IMR-90 (cell line): Measurements from ENCODE around the gene ZCCHC3. TPM values are rescaled to one million over a fixed set of nuclear protein-coding genes. Genes with fewer than 3 reads are reported as not detected.

Experiments used
- ATAC-seq: fragments of 200-7000 bp; cut with Tn5 transposase; 2 replicates; pipeline ENCODE4 v1.9.1; 2020; ENCODE audit warnings: low read depth, mild to moderate bottlenecking, moderate library complexity
- BruUV-seq: library from RNA; stranded (reverse); fragments of 400-500 nt; replicated peaks from 2 replicates; lab custom pipeline; 2021; lab: Mats Ljungman, UMichigan
- CTCF ChIA-PET: fragments of 300-600 bp; formaldehyde crosslinking; extraction: SDS; loops from one replicate; lab custom pipeline; 2021; ENCODE audit warnings: antibody characterized with exemption; lab: Yijun Ruan, JAX
- POLR2A ChIA-PET: fragments of 300-600 bp; sonication (Branson Sonifier 250); formaldehyde crosslinking; loops from one replicate; lab custom pipeline; 2022; ENCODE audit warnings: antibody characterized with exemption; ENCODE audit not compliant: unreplicated experiment; lab: Charles Lee
- DNase-seq: peaks from one replicate; pipeline ENCODE4 v3.0.0; 2013
- H2AFZ ChIP-seq: replicated peaks from 2 replicates; pipeline ENCODE3; 2013; ENCODE audit warnings: low read length, mild to moderate bottlenecking; ENCODE audit not compliant: poor library complexity
- H2AK5ac ChIP-seq: 2 replicates; pipeline ENCODE4 v1.6.1; 2013; ENCODE audit warnings: low read depth, low read length, inconsistent platforms
- H2AK9ac ChIP-seq: replicated peaks from 2 replicates; pipeline ENCODE3; 2013; ENCODE audit warnings: mild to moderate bottlenecking, low read depth, low read length, moderate library complexity; ENCODE audit not compliant: poor library complexity
- H2BK120ac ChIP-seq: 2 replicates; pipeline ENCODE4 v1.6.1; 2013; ENCODE audit warnings: low read depth, low read length, inconsistent platforms
- H2BK15ac ChIP-seq: 3 replicates; pipeline ENCODE4 v1.6.1; 2013; ENCODE audit warnings: low read depth, low read length, inconsistent platforms
- H2BK20ac ChIP-seq: 2 replicates; pipeline ENCODE4 v1.6.1; 2013; ENCODE audit warnings: low read depth, mild to moderate bottlenecking, inconsistent platforms, low read length, moderate library complexity
- H2BK5ac ChIP-seq: 2 replicates; pipeline ENCODE4 v1.6.1; 2013; ENCODE audit warnings: mild to moderate bottlenecking, low read depth, low read length, inconsistent platforms; ENCODE audit not compliant: poor library complexity, severe bottlenecking
- H3K14ac ChIP-seq: replicated peaks from 2 replicates; pipeline ENCODE4 v1.6.1; 2013; ENCODE audit warnings: low read depth, low read length, inconsistent platforms
- H3K18ac ChIP-seq: 2 replicates; pipeline ENCODE4 v1.6.1; 2013; ENCODE audit warnings: low read depth, low read length, control low read depth
- H3K23ac ChIP-seq: 2 replicates; pipeline ENCODE4 v1.6.1; 2013; ENCODE audit warnings: low read depth, low read length, inconsistent platforms
- H3K27ac ChIP-seq: 2 replicates; pipeline ENCODE4 v1.5.1; 2013; ENCODE audit warnings: mild to moderate bottlenecking, control low read depth, low read length; ENCODE audit not compliant: insufficient read depth
- H3K27me3 ChIP-seq: 2 replicates; pipeline ENCODE4 v1.6.1; 2013; ENCODE audit warnings: low read length; ENCODE audit not compliant: control insufficient read depth, insufficient read depth
- H3K36me3 ChIP-seq: 2 replicates; pipeline ENCODE4 v1.6.1; 2013; ENCODE audit warnings: low read length, mixed read lengths; ENCODE audit not compliant: control insufficient read depth, insufficient read depth
- H3K4ac ChIP-seq: 2 replicates; pipeline ENCODE4 v1.6.1; 2013; ENCODE audit warnings: low read depth, low read length, inconsistent platforms
- H3K4me1 ChIP-seq: 2 replicates; pipeline ENCODE4 v1.6.1; 2013; ENCODE audit warnings: low read length, mixed read lengths; ENCODE audit not compliant: control insufficient read depth, insufficient read depth
- H3K4me2 ChIP-seq: 2 replicates; pipeline ENCODE4 v1.6.1; 2013; ENCODE audit warnings: low read depth, mild to moderate bottlenecking, control low read depth, low read length, moderate library complexity
- H3K4me3 ChIP-seq: 2 replicates; pipeline ENCODE4 v1.5.1; 2013; ENCODE audit warnings: low read depth, mild to moderate bottlenecking, control low read depth, low read length, moderate library complexity; ENCODE audit not compliant: insufficient read depth
- H3K56ac ChIP-seq: 2 replicates; pipeline ENCODE4 v1.6.1; 2013; ENCODE audit warnings: low read length, inconsistent platforms; ENCODE audit not compliant: insufficient read depth; ENCODE audit errors: extremely low read depth
- H3K79me1 ChIP-seq, 2 experiments: 2 replicates each; pipeline ENCODE4 v1.6.1; 2013; ENCODE audit warnings: low read length in 2 of 2, inconsistent platforms in 1 of 2, low read depth in 1 of 2
- H3K9ac ChIP-seq: 2 replicates; pipeline ENCODE4 v1.6.1; 2013; ENCODE audit warnings: low read depth, low read length, control low read depth
- H3K9me1 ChIP-seq: 2 replicates; pipeline ENCODE4 v1.6.1; 2013; ENCODE audit warnings: low read length, inconsistent platforms; ENCODE audit not compliant: insufficient read depth
- H3K9me3 ChIP-seq: 2 replicates; pipeline ENCODE4 v1.6.1; 2013; ENCODE audit warnings: low read length; ENCODE audit not compliant: control insufficient read depth, insufficient read depth
- H4K20me1 ChIP-seq: 2 replicates; pipeline ENCODE4 v1.6.1; 2013; ENCODE audit warnings: low read length, inconsistent platforms; ENCODE audit not compliant: insufficient read depth
- H4K5ac ChIP-seq: 2 replicates; pipeline ENCODE4 v1.6.1; 2013; ENCODE audit warnings: mild to moderate bottlenecking, low read depth, low read length, control low read depth
- H4K8ac ChIP-seq, 2 experiments: 2 replicates each; pipeline ENCODE4 v1.6.1; 2013; ENCODE audit warnings: low read depth in 2 of 2, low read length in 2 of 2, control low read depth in 1 of 2, inconsistent platforms in 1 of 2
- H4K91ac ChIP-seq: 2 replicates; pipeline ENCODE4 v1.6.1; 2013; ENCODE audit warnings: low read depth, low read length, inconsistent platforms; ENCODE audit not compliant: insufficient read depth
- BHLHE40 ChIP-seq: fragments of 150-350 bp; IDR thresholded peaks from 2 replicates; pipeline ENCODE4 v1.6.1; 2016; ENCODE audit warnings: mild to moderate bottlenecking, low read depth, low read length
- CEBPB ChIP-seq: IDR thresholded peaks from 2 replicates; pipeline ENCODE4 v1.6.1; 2012; ENCODE audit warnings: low read depth, low read length, improper control_type of control experiment
- CHD1 ChIP-seq: IDR thresholded peaks from 2 replicates; pipeline ENCODE4 v1.6.1; 2012; ENCODE audit warnings: low read depth, low read length, improper control_type of control experiment
- CTCF ChIP-seq: conservative IDR thresholded peaks from 2 replicates; pipeline ENCODE4 v1.5.1; 2012; ENCODE audit warnings: mild to moderate bottlenecking, low read depth, low read length, improper control_type of control experiment
- ELK1 ChIP-seq: fragments of 150-350 bp; IDR thresholded peaks from 2 replicates; pipeline ENCODE4 v1.6.1; 2016; ENCODE audit warnings: low read depth, mild to moderate bottlenecking, low read length, moderate library complexity, borderline replicate concordance
- FOS ChIP-seq: fragments of 150-350 bp; IDR thresholded peaks from 2 replicates; pipeline ENCODE4 v1.6.1; 2016; ENCODE audit warnings: low read depth, low read length
- MAFK ChIP-seq: IDR thresholded peaks from 2 replicates; pipeline ENCODE4 v1.6.1; 2012; ENCODE audit warnings: low read depth, low read length, improper control_type of control experiment
- MAZ ChIP-seq: IDR thresholded peaks from 2 replicates; pipeline ENCODE4 v1.6.1; 2012; ENCODE audit warnings: low read depth, mild to moderate bottlenecking, low read length, improper control_type of control experiment, moderate library complexity, borderline replicate concordance
- MXI1 ChIP-seq: IDR thresholded peaks from 2 replicates; pipeline ENCODE4 v1.6.1; 2012; ENCODE audit warnings: low read depth, mild to moderate bottlenecking, low read length, moderate library complexity, borderline replicate concordance
- NFE2L2 ChIP-seq: fragments of 150-350 bp; IDR thresholded peaks from 2 replicates; pipeline ENCODE4 v1.6.1; 2016; ENCODE audit warnings: low read depth, mild to moderate bottlenecking, low read length
- POLR2A ChIP-seq: IDR thresholded peaks from 2 replicates; pipeline ENCODE4 v1.6.1; 2012; ENCODE audit warnings: mild to moderate bottlenecking, low read depth, low read length
- RAD21 ChIP-seq: IDR thresholded peaks from 2 replicates; pipeline ENCODE4 v1.6.1; 2012; ENCODE audit warnings: low read length, improper control_type of control experiment
- RCOR1 ChIP-seq: IDR thresholded peaks from 2 replicates; pipeline ENCODE4 v1.6.1; 2012; ENCODE audit warnings: mild to moderate bottlenecking, low read length, improper control_type of control experiment; ENCODE audit not compliant: insufficient replicate concordance
- RFX5 ChIP-seq: IDR thresholded peaks from 2 replicates; pipeline ENCODE4 v1.8.0; 2012; ENCODE audit warnings: low read depth, mild to moderate bottlenecking, low read length, moderate library complexity
- SMC3 ChIP-seq: fragments of 150-350 bp; IDR thresholded peaks from 2 replicates; pipeline ENCODE4 v1.6.1; 2016; ENCODE audit warnings: low read depth, mild to moderate bottlenecking, antibody characterized with exemption, low read length, moderate library complexity
- USF2 ChIP-seq: fragments of 150-350 bp; IDR thresholded peaks from 2 replicates; pipeline ENCODE4 v1.6.1; 2017; ENCODE audit warnings: mild to moderate bottlenecking, antibody characterized with exemption, low read length, low read depth
- WGBS, 2 experiments: methylation state at CpG; one replicate each; pipeline versions ENCODE4 v1.1.5 to v1.1.7; 2013; ENCODE audit warnings: missing lambda C conversion rate in 2 of 2; ENCODE audit not compliant: insufficient read length in 1 of 2; ENCODE audit errors: extremely low coverage in 2 of 2; 5-methylcytosine and 5-hydroxymethylcytosine counted together
- dilution Hi-C: fragments of 300-500 bp; cut with HindIII; formaldehyde crosslinking; loops from one replicate; pipeline ENCODE4 v1.14.3; 2018; ENCODE audit warnings: low sequenced_read_pairs; ENCODE audit not compliant: unreplicated experiment
- in situ Hi-C: fragments of 300-500 bp; cut with MboI; formaldehyde crosslinking; loops from 3 replicates; pipeline ENCODE4 v1.14.3; 2019; ENCODE audit warnings: low sequenced_read_pairs, inconsistent platforms, mixed read lengths
- intact Hi-C: fragments of 100-400 bp; cut with micrococcal nuclease; formaldehyde crosslinking; loops from 2 replicates; pipeline ENCODE4 v1.10.0; 2022
- polyA plus RNA-seq, 3 experiments: library from polyadenylated mRNA; depleted of rRNA; stranded (reverse); fragments of >200 nt; gene quantifications; 2 replicates each; pipeline ENCODE4 v1.2.3, GENCODE V29; 2012; ENCODE audit warnings: low replicate concordance in 1 of 3
- total RNA-seq: library from RNA; depleted of rRNA; stranded (reverse); fragments of >200 nt; gene quantifications from 2 replicates; pipeline ENCODE4 v1.2.3, GENCODE V29; 2012

Gene ZCCHC3
- total and polyA plus RNA-seq, 2 of the 4 experiments (the other 2 are of a cell fraction), result 8.2 to 10.9 TPM

DNA sequence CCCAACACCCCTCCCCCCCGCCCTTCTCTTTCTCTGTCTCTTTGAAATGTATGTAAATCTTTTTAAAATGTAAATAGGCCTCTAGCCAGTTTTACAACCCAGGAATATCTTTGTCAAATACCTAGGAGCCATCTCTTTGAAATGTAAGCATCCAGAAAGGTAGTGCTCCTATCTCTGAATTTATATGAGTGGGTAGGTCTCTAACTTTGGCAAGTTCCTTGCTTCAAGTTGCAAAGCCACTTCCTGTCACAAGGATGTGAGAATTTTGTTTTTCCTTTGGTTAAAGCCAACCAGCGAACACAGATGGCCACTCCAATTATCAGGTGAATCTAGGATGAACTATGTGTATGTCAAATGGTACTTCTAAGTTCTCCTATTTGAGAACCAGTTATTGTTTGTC, 46.0 kb upstream of the ZCCHC3 start:
- H2BK120ac ChIP-seq, result no peak overlapping the region
- no peak overlapping the region for H3K14ac ChIP-seq
- H2AK5ac ChIP-seq, result no peak overlapping the region
- H4K91ac ChIP-seq, result no peak overlapping the region
- H3K4ac ChIP-seq, result no peak overlapping the region
- ChIA-PET POLR2A (no interaction called here), CTCF (no interaction called here)
- H3K27ac ChIP-seq, result no peak overlapping the region
- DNase-seq (no peak), ATAC-seq (no peak)
- no peak overlapping the region for H2BK20ac ChIP-seq
- no peak overlapping the region for H2AK9ac ChIP-seq
- no peak overlapping the region for H3K4me2 ChIP-seq
- H3K27me3 ChIP-seq, result peaks cover 7% of the 10 kb centered on the region
- H3K18ac ChIP-seq, result no peak overlapping the region
- no peak overlapping the region for H4K5ac ChIP-seq
- H3K23ac ChIP-seq, result no peak overlapping the region
- no peaks in the 10 kb centered on the region for H3K4me1 ChIP-seq
- no peak overlapping the region for H2AFZ ChIP-seq
- no peaks in the 10 kb centered on the region for H3K9me3 ChIP-seq
- in situ Hi-C loops (no loop called here), intact Hi-C loops (no loop called here), dilution Hi-C loops (no loop called here)
- no peak overlapping the region for H2BK5ac ChIP-seq
- TF ChIP-seq MAZ (no peak), FOS (no peak), NFE2L2 (no peak), CTCF (no peak), USF2 (no peak), CEBPB (no peak), SMC3 (no peak), RFX5 (no peak), MAFK (no peak), POLR2A (no peak), CHD1 (no peak), RAD21 (no peak), MXI1 (no peak), BHLHE40 (no peak), ELK1 (no peak), RCOR1 (no peak)
- H3K79me1 ChIP-seq, result no peaks in the 10 kb centered on the region
- H3K4me3 ChIP-seq, result no peak overlapping the region
- H3K9me1 ChIP-seq, result no peaks in the 10 kb centered on the region
- WGBS, 2 experiments, result no CpG with 5 or more reads among the region's 2 CpGs
- no peaks in the 10 kb centered on the region for H3K36me3 ChIP-seq
- BruUV-seq, result no TSS peak
- H4K8ac ChIP-seq, result no peak overlapping the region
- no peaks in the 10 kb centered on the region for H4K20me1 ChIP-seq
- no peak overlapping the region for H3K56ac ChIP-seq
- no peak overlapping the region for H3K9ac ChIP-seq
- no peak overlapping the region for H2BK15ac ChIP-seq
